ENCODE results near the gene HOXA13.

- no peak for TF ChIP-seq CTCF (IDR thresholded peaks at IDR 0.05)
- no peak for TF ChIP-seq POLR2A (IDR thresholded peaks at IDR 0.05)
- TF ChIP-seq EP300 (IDR thresholded peaks at IDR 0.05), result no peak
- TF ChIP-seq POLR2AphosphoS5 (IDR thresholded peaks at IDR 0.05), result no peak
Observed at GRCh38 chr7:27242555-27243339, 42.9 kb upstream of the HOXA13 start, which contains the start of gene EVX1.

Measured in upper lobe of left lung (tissue), 4 donors.